HUDEP-2 (cell line): ENCODE results near the gene FAM210A.
"Not testable (repeated sequence)": the region's sequence is repeated elsewhere in the genome, so short reads cannot be mapped to it uniquely, and the experiment has no call there.

Experiments used
- DNase-seq, 76 experiments: peaks; one replicate each; lab custom pipeline; 2025; ENCODE audit not compliant: unreplicated experiment in 76 of 76; lab: John Stamatoyannopoulos, UW

FAM210A gene, protein sequence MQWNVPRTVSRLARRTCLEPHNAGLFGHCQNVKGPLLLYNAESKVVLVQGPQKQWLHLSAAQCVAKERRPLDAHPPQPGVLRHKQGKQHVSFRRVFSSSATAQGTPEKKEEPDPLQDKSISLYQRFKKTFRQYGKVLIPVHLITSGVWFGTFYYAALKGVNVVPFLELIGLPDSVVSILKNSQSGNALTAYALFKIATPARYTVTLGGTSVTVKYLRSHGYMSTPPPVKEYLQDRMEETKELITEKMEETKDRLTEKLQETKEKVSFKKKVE

DNA sequence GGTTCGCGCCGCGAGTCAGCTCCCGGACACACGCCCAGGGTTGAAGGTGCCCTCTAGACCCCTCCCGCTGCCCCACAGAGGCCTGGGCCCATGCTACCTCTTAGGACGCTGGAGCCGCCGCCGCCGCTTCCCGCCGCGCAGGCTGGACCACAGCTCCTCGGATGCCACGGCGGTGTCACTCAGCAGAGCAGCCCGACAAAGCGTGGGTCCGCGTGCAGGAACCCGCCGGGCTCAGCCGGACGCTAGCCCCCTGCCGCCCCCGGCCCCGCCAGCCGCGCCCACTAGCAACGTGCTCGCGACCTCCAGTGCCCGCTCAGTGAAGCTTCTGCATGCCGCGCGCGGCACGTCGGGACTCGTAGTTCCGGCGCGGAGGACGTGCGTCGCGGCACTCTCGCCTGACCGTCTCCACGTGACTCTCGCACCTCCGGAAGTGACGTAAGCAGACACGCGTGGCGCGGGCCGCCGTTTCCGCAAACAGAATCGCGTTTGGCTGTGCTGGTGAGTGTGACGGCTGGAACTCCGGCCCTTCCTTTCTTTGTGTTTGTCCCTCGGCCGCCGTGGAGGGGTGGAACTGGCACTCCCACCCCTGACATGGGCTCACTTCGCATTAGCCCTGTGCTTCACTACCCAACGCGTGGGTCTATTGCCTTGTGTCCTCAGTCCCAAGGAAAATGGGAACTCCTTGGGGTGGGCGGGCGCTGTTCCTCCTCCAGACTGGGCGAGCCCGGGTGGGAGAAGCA is at the start of gene FAM210A, which contains the start of gene RNMT:
Gene FAM210A, minus strand, starts transcription at position 327 of the 740 bp plus-strand sequence. CDS start 44,481 bp downstream, outside the sequence.
Gene RNMT, plus strand, starts transcription at position 442 of the 740 bp plus-strand sequence. CDS start 4,845 bp downstream, outside the sequence.
- DNase-seq, result peak in 75 of 76 experiments; percentile 3 to 96 (median 75)

- DNase-seq, result no peak
Observed at GRCh38 chr18:13775058-13775457, 48.7 kb upstream of the FAM210A start.

DNA sequence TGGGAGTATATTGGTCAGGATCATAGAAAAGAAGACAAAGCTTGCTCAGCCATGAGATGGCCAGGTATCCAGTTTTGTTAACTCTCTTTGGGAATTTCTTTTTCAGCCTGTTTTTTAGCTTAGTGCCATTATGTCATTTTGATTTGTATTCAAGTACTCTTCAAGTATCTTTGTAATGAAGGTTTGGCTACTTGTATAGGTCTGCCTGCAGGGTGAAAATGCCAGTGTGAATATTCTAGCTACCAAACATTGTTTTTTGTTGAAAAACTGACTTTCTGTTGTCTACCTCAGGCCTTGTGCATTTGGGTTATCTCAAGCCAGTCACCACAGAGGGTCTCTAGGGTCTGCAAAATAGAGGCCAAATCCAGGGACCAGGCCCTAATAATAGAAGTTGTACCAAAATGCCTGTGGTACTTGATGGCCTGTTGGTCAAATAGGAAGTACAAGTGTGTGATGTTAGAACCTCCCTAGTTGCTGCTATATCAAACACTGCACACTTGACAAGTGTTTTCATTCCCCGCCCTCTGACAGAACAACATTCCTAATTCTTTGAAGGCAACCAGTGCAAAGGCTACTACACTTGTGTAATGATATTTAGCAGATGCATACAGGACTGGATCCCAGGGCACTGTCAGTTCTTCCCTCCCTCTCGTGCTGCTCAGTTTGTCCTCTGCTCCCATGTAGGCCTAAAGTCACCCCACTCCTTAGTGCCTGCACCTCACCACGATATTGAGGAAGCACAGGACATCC is 36.5 kb upstream of the FAM210A start:
- DNase-seq, result no peak

- no peak for DNase-seq
Observed at GRCh38 chr18:13760047-13760446, 33.7 kb upstream of the FAM210A start.

GRCh38 chr18:13758622-13759021 is 32.3 kb upstream of the FAM210A start:
- DNase-seq, result no peak

DNA sequence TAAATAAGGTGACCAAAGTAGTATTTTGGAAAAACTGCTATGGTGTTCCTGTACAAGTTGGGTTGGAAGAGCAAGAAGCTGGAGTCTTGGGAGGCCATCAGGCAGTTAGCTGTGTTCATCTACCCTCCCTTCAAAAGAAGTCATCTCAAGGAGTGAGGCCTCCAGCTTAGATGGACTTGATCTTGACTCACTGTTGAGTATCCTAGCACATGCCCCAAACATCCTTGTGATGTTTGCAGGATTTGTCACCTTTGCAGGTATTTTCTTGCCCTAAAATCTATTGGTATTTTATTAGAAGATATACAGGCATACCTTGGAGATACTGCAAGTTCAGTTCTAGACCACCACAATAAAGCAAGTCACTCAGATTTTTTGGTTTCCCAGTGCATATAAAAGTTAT is 30.3 kb upstream of the FAM210A start:
- DNase-seq, result no peak

GRCh38 chr18:13756261-13756660 is 29.9 kb upstream of the FAM210A start:
- DNase-seq, result no peak

GRCh38 chr18:13751599-13751998 is 25.2 kb upstream of the FAM210A start:
- not testable (repeated sequence) for DNase-seq

- DNase-seq, result no peak
Observed at GRCh38 chr18:13746633-13747032, 20.3 kb upstream of the FAM210A start.

DNA sequence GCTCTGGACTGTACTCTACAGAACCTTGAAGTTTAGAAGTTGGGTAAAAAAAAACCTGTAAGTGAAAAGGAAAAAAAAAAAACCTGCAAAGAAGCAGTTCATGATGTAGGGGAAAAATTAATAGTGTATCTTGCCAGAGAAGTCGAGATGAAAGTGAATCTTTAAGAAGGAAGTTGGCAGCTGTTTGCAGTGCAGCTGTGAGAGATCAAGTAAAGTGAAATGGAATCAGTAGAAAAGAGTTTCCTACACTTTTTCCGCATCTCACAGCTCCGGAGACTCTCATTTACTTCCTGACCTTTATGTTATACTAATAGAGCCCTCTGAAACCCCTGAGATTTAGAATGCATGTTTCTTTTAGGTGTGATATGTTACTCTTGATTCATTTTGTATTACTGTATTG is 19.3 kb upstream of the FAM210A start:
- DNase-seq, result no peak

- no peak for DNase-seq
Observed at GRCh38 chr18:13735681-13736080, 9.3 kb upstream of the FAM210A start.

DNA sequence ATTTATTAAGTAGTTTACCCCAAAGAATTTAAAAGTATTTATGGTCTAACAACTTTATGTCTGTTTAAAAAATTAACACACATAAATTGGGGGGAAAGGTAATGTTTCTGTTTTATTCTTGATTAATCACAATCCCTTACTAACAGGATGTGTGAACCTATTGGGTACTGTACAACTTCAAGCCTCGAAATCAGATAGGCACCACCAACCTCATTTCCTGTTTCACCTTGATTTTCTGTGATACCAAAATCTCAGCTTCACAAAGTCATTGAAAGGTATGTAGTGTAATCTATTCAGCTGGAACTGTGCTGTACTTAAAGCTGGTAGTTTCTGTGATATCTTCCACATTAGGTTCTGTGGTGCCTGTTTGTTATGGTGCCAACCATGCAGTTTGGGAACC is 4.1 kb upstream of the FAM210A start:
- DNase-seq, result no peak

- DNase-seq, result peak in 13 of 76 experiments; percentile 2 to 52 (median 36)
Observed at GRCh38 chr18:13726972-13727331, 594 bp upstream of the FAM210A start.

GRCh38 chr18:13725566-13726231 is 659 bp downstream of the FAM210A start:
- peak in 2 of 76 experiments; percentile 13 to 20 for DNase-seq

DNA sequence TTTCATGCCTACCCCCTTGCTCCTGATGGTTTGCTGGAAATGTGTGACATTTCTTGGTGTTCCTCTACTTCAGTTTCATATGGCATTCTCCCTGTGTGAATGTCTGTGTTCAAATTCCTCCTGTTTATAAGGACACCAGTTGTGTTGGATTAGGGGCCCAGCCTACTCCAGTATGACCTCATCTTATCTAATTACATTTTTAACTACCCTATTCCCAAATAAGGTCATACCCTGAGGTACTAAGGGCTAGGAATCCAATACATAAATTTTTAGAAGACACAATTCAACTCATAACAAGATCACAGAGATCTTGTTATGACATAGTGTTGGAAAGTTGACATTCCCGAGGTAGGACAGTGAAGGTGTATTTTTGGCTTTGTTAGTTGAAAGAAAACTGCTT is 5.5 kb downstream of the FAM210A start:
- no peak for DNase-seq

DNA sequence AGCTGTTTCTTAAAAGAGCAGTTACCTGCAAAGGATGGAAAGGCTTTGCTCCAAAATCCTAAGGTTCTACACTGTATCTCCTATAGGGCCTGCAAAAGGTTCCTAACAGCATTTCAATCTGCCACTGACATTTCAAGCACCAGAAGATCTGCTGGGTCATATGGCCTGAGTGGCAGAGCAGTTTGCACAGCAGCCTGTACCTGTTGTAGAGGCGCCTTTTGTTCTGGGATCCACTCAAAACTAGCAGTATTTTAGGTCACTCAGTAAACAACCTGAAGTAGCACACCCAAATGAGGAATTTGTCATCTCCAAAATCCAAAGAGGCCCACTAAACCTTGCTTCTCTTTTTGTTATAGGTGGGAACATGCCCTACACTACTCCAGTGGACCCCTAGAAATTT is 6.2 kb downstream of the FAM210A start:
- no peak for DNase-seq

DNA sequence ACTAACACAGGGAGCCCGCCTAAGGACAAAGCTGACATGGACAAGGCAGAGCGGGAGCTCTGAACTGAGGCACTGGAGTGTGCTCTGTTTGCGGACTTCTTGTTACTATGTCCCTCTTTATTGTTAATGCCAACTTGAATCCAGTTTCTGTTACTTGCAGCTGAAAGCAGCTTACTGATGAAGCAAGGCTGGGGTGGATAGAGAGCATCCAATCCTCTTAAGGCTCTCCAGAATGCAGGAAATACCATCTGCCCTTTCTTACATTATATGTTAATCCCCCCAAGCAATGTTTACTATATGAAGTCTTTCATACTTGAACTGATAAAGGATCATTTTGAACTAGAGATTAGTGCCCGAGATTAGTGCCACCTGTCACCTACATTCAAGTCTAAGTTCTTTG is 9.4 kb downstream of the FAM210A start:
- DNase-seq, result no peak

- no peak for DNase-seq
Observed at GRCh38 chr18:13715330-13715729, 11.0 kb downstream of the FAM210A start.

- no peak for DNase-seq
Observed at GRCh38 chr18:13713455-13714055, 12.8 kb downstream of the FAM210A start.

- DNase-seq, result peak in 6 of 76 experiments; percentile 4 to 10 (median 8)
Observed at GRCh38 chr18:13712400-13713131, 13.8 kb downstream of the FAM210A start.
